Activated CD8-positive, alpha-beta memory T cell treated with anti-CD3 and anti-CD28 coated beads for 48 hours (primary cell): ENCODE measurements around the gene TNNT3.
"Not testable (repeated sequence)": the region's sequence is repeated elsewhere in the genome, so short reads cannot be mapped to it uniquely, and the experiment has no call there.

Experiments used
- DNase-seq, 3 experiments: peaks; one replicate each; pipeline ENCODE4 v3.0.0-alpha.2; 2020; ENCODE audit warnings: low read depth in 2 of 3, low spot score in 2 of 3

The TNNT3 gene

GRCh38 chr11:1933416-1934334, 14.2 kb downstream of the TNNT3 start:
- DNase-seq, result no peak

- no peak for DNase-seq
These were observed 15.0 kb downstream of the TNNT3 start for GRCh38 chr11:1934335-1935155.

GRCh38 chr11:1935156-1936071, 15.9 kb downstream of the TNNT3 start:
- no peak for DNase-seq

GRCh38 chr11:1936072-1936780, 16.7 kb downstream of the TNNT3 start:
- DNase-seq, result no peak

GRCh38 chr11:1936781-1937615, 17.5 kb downstream of the TNNT3 start:
- no peak for DNase-seq

- DNase-seq, result no peak
These were observed 18.3 kb downstream of the TNNT3 start for GRCh38 chr11:1937616-1938342.

- DNase-seq, result no peak
These were observed 19.0 kb downstream of the TNNT3 start for GRCh38 chr11:1938343-1939005.

GRCh38 chr11:1939006-1939625, 19.6 kb downstream of the TNNT3 start:
- no peak for DNase-seq

GRCh38 chr11:1939788-1940187, 20.3 kb downstream of the TNNT3 start:
- DNase-seq, result not testable (repeated sequence)

GRCh38 chr11:1942558-1943260, 23.2 kb downstream of the TNNT3 start:
- DNase-seq, result no peak

GRCh38 chr11:1943576-1943975, 24.1 kb downstream of the TNNT3 start:
- no peak for DNase-seq

GRCh38 chr11:1943977-1944376, 24.5 kb downstream of the TNNT3 start:
- no peak for DNase-seq

GRCh38 chr11:1946812-1947484, 27.4 kb downstream of the TNNT3 start, which contains the start of gene MRPL23:
Gene MRPL23, plus strand, starts transcription at chr11:1947332. Its CDS starts 31 bp downstream, at chr11:1947363.
- no peak for DNase-seq

GRCh38 chr11:1947592-1948237, 28.2 kb downstream of the TNNT3 start:
- DNase-seq, result no peak

GRCh38 chr11:1948389-1948788, 28.9 kb downstream of the TNNT3 start:
- DNase-seq, result no peak

GRCh38 chr11:1949302-1949701, 29.8 kb downstream of the TNNT3 start:
- DNase-seq, result no peak
